Measurements from ENCODE around the gene DCLK2. TPM values are rescaled to one million over a fixed set of nuclear protein-coding genes. Genes with fewer than 3 reads are reported as not detected.

Gene DCLK2
- total RNA-seq, 1 experiment from 2014 or later: 1.2 TPM

GRCh38 chr4:150224896-150225591 is 146.8 kb downstream of the DCLK2 start:
- peak; percentile 55 for DNase-seq
- H2AFZ ChIP-seq (ENCODE audit: low read length): peak overlapping the region; percentile 31; the same call in 1 of the 2 replicates

DNA sequence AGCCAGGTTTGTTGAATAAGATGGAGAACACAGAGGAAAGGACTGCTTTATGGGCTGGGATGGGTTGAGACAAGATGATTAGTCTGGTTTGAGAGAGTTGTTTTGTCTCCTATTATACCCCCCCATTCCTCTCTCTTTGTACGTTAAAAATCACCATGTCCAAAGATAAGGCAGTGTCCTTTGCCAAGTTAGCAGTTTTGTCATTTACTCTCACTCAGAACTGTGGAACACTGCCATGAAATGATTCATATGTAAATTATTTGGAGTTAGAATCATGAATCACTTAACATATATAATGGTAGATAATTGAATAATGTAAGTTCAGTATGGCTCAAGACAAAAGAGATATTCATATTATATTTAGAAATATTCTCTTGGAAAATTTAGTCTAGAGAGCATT is 151.3 kb downstream of the DCLK2 start:
- ATAC-seq (peak; percentile 27), DNase-seq (peak; percentile 83)
- TF ChIP-seq EZH2phosphoT487 (IDR thresholded peaks at IDR 0.05; ENCODE audit: borderline replicate concordance, low read length) (no peak), EZH2 (IDR thresholded peaks at IDR 0.05; ENCODE audit: low read length, unreplicated experiment) (no peak), CTCF (conservative IDR thresholded peaks at IDR 0.05; ENCODE audit: low read depth, low read length) (no peak)
- H3K9me2 ChIP-seq (replicated peaks; ENCODE audit: low read length): no peaks in the 10 kb centered on the region
- no peak overlapping the region for H3K9ac ChIP-seq (ENCODE audit: low read length)
- no peak overlapping the region for H3K4me3 ChIP-seq (ENCODE audit: low read length)
- no peaks in the 10 kb centered on the region for H3K79me2 ChIP-seq (ENCODE audit: low read length)
- H4K20me1 ChIP-seq (ENCODE audit: low read length): no peaks in the 10 kb centered on the region
- H3K4me1 ChIP-seq (ENCODE audit: insufficient read depth, low read length): peaks cover 22% of the 10 kb centered on the region
- POLR2A ChIA-PET (ENCODE audit: unreplicated experiment): no interaction called here
- H3K9me3 ChIP-seq (ENCODE audit: low read length): no peaks in the 10 kb centered on the region
- H3K27ac ChIP-seq (ENCODE audit: low read length): peak overlapping the region; percentile 49
- BruUV-seq (replicated peaks): no TSS peak
- H3K4me2 ChIP-seq (ENCODE audit: low read length): no peak overlapping the region
- intact Hi-C loops (cut with micrococcal nuclease): loop anchor here (1.0 kb wide), 1 partner anchor 8 kb away; no protein-coding TSS in a partner anchor
- no peaks in the 10 kb centered on the region for H3K27me3 ChIP-seq (ENCODE audit: low read length)
- CTCF ChIA-PET: no interaction called here
- no peaks in the 10 kb centered on the region for H3K36me3 ChIP-seq (ENCODE audit: low read depth, low read length)
- no peaks in the 10 kb centered on the region for H3F3A ChIP-seq (ENCODE audit: low read length, unreplicated experiment)
- H2AFZ ChIP-seq (ENCODE audit: low read length): no peak overlapping the region

More at GRCh38 chr4:150224896-150225591, 146.8 kb downstream of the DCLK2 start:
- no peaks in the 10 kb centered on the region for H4K20me1 ChIP-seq (ENCODE audit: low read length)
- H3F3A ChIP-seq (ENCODE audit: low read length, unreplicated experiment): no peaks in the 10 kb centered on the region
- ChIA-PET CTCF (interaction anchor here (0.6 kb wide), 1 partner anchor 67 kb away, joined by 3 read pairs; no protein-coding TSS in a partner anchor), POLR2A (ENCODE audit: unreplicated experiment) (no interaction called here)
- no peaks in the 10 kb centered on the region for H3K36me3 ChIP-seq (ENCODE audit: low read depth, low read length)
- H3K9ac ChIP-seq (ENCODE audit: low read length): peak overlapping the region; percentile 12; the same call in 1 of the 2 replicates
- H3K79me2 ChIP-seq (ENCODE audit: low read length): no peaks in the 10 kb centered on the region
- intact Hi-C loops (cut with micrococcal nuclease): no loop called here
- no peaks in the 10 kb centered on the region for H3K27me3 ChIP-seq (ENCODE audit: low read length)
- peak overlapping the region; percentile 60 for H3K27ac ChIP-seq (ENCODE audit: low read length)
- H3K4me3 ChIP-seq (ENCODE audit: low read length): no peak overlapping the region
- H3K4me1 ChIP-seq (ENCODE audit: insufficient read depth, low read length): peaks cover 23% of the 10 kb centered on the region
- BruUV-seq (replicated peaks): no TSS peak
- H3K4me2 ChIP-seq (ENCODE audit: low read length): peak overlapping the region; percentile 24
- ATAC-seq: peak; percentile 85
- TF ChIP-seq EZH2phosphoT487 (IDR thresholded peaks at IDR 0.05; ENCODE audit: borderline replicate concordance, low read length): no peak
- no peak for TF ChIP-seq CTCF (conservative IDR thresholded peaks at IDR 0.05; ENCODE audit: low read depth, low read length)
- no peak for TF ChIP-seq EZH2 (IDR thresholded peaks at IDR 0.05; ENCODE audit: low read length, unreplicated experiment)
- no peaks in the 10 kb centered on the region for H3K9me3 ChIP-seq (ENCODE audit: low read length)
- H3K9me2 ChIP-seq (replicated peaks; ENCODE audit: low read length): no peaks in the 10 kb centered on the region

GRCh38 chr4:150230561-150230960 is 152.3 kb downstream of the DCLK2 start:
- H3K27me3 ChIP-seq (ENCODE audit: low read length): no peaks in the 10 kb centered on the region
- intact Hi-C loops (cut with micrococcal nuclease): no loop called here
- BruUV-seq (replicated peaks): no TSS peak
- TF ChIP-seq EZH2 (IDR thresholded peaks at IDR 0.05; ENCODE audit: low read length, unreplicated experiment) (no peak), EZH2phosphoT487 (IDR thresholded peaks at IDR 0.05; ENCODE audit: borderline replicate concordance, low read length) (no peak), CTCF (conservative IDR thresholded peaks at IDR 0.05; ENCODE audit: low read depth, low read length) (no peak)
- no peaks in the 10 kb centered on the region for H3F3A ChIP-seq (ENCODE audit: low read length, unreplicated experiment)
- no peak overlapping the region for H3K9ac ChIP-seq (ENCODE audit: low read length)
- H3K4me1 ChIP-seq (ENCODE audit: insufficient read depth, low read length): peaks cover 12% of the 10 kb centered on the region
- H3K9me2 ChIP-seq (replicated peaks; ENCODE audit: low read length): no peaks in the 10 kb centered on the region
- DNase-seq (no peak), ATAC-seq (no peak)
- ChIA-PET CTCF (interaction anchor here (0.5 kb wide), 1 partner anchor 150 kb away, joined by 3 read pairs; no protein-coding TSS in a partner anchor), POLR2A (ENCODE audit: unreplicated experiment) (no interaction called here)
- no peaks in the 10 kb centered on the region for H3K79me2 ChIP-seq (ENCODE audit: low read length)
- H3K4me3 ChIP-seq (ENCODE audit: low read length): no peak overlapping the region
- H3K4me2 ChIP-seq (ENCODE audit: low read length): no peak overlapping the region
- H4K20me1 ChIP-seq (ENCODE audit: low read length): no peaks in the 10 kb centered on the region
- no peaks in the 10 kb centered on the region for H3K36me3 ChIP-seq (ENCODE audit: low read depth, low read length)
- H3K27ac ChIP-seq (ENCODE audit: low read length): no peak overlapping the region
- H3K9me3 ChIP-seq (ENCODE audit: low read length): no peaks in the 10 kb centered on the region
- H2AFZ ChIP-seq (ENCODE audit: low read length): no peak overlapping the region
